Stimulated activated naive CD4-positive, alpha-beta T cell (primary cell): ENCODE results near the gene RLN3.
A peak's percentile ranks its signal among the peaks of the same experiment; 100 is the strongest.

Experiments
- DNase-seq, 6 experiments: peaks; one replicate each; lab custom pipeline; 2025; lab: John Stamatoyannopoulos, UW

The RLN3 gene

GRCh38 chr19:14027856-14028450 lies at the start of gene RLN3:
TSS of gene RLN3 (plus strand) at chr19:14028148. CDS start at chr19:14028205, 57 bp downstream.
- DNase-seq: no peak

DNA sequence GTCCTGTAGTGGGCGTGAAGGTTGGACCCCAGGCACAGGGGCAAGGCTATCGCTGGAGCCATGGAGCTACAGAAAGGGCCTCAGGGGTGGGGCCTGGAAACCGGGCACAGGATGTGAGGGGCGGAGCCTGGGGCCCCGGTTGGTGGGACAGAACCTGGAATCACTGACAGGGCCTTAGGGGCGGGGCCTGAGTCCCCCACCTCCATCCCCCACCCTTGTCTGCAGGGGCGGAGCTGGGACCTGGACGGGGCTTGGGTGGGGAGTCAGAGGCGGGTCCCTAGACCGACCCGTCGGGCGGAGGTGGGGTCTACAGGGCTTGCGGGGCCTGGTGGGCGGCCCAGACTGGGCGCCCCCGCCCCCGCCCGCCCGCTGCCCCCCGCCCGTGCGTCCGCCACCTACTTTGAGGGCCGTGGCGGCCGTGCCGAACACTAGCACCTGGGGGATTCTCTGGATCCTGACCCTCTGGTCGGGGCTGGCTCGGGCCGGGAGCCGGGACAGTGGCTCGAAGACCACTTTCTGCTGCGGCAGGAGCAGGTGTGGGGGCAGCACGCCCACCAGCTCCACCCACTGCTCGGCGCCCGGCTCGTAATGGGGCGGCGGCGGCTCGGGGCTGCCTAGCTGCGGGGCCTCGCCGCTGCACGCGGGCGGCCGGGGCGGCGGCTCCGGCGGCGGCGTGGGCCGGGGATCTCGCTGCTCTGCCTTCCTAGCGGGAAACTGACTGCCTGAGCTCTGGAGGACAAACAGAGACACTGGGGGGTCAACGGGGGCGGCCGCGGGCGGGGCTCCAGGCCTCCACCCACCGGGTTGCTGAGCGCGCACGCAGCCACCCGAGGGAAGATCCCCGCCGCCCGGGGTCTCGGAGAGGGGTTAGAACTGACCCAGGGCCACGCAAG lies 49.4 kb upstream of the RLN3 start:
- DNase-seq: peak in 2 of 6 experiments; percentile 9 to 34

DNA sequence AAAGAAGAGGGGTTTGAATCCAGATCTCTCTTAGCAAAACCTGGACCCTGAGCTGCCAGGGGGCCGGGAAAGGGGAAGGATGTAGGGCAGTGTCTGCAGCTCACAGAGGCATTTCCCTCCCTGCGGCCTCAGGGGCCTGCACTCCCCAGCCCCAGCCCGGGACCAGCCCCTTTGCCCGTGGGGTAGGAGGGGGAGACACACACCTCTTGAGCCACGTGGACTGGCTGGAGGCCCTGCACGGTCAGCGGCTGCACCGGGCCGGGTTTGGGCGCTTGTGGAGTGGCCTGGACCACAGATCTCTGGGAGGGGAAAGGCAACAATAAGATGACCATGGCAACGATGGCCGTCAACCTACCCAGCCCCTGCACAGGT lies 48.7 kb upstream of the RLN3 start:
- no peak for DNase-seq

DNA sequence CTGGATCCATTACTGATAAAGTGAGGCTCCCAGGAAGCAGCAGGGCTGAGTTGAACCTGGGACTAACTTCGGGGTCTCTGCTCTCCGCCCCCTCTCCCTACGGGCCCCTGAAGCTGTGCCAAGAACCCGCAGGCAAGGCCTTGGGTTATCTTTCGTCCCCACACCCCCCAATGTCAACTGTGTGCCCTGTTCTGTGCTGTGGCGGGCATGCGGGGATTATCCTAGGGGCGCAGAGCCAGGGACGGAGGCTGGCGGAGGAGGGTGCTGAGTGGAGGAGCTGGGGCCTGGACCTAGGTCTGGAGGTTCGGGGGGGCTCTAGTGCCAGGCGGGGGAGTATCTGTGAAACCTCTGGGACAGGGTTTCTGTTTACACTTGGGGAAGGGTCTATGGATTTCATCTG lies 48.3 kb upstream of the RLN3 start:
- DNase-seq: no peak

DNA sequence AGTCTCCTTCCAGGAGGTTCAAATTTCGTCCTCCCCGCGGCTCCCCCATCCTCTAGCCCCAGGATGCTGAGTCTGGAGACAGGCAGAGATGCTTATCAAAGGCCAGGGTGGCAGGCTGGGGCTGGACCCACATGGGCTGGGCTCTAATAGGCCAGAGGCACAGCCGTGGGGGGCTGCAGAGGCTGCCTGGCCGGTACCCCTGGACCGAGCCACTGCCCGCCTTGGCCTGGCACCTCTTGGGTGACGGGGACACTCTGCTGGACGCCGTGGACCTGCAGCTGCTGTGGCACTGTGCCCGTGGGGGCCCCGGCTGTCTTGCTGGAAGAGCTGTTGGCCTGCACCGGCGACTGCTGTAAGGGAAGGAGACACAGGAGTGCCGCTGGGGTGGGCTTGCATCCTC lies 47.6 kb upstream of the RLN3 start:
- no peak for DNase-seq

DNA sequence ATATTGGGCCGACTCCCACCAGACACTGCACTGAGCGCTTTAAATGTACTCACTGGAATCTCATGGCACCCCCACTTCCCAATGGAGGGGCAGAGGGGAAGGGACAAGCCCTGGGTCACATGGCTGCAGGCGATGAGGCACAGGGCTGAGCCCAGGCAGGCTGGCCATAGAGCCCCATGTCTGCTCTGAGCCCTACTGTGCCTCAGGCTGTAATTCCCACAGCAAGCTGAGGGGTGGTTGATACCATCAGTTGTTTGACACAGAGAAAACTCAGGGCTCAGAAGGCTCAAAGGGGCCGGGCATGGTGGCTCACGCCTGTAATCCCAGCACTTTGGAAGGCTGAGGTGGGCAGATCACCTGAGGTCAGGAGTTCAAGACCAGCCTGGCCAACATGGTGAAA lies 46.9 kb upstream of the RLN3 start:
- DNase-seq: no peak

GRCh38 chr19:13981467-13981866 lies 46.5 kb upstream of the RLN3 start:
- no peak for DNase-seq

GRCh38 chr19:13981988-13982501 lies 45.9 kb upstream of the RLN3 start:
- DNase-seq: no peak

- DNase-seq: no peak
These were observed 45.2 kb upstream of the RLN3 start for GRCh38 chr19:13982773-13983172.

GRCh38 chr19:13983213-13983889 lies 44.6 kb upstream of the RLN3 start:
- DNase-seq: peak in 5 of 6 experiments; percentile 29 to 57 (median 42)

DNA sequence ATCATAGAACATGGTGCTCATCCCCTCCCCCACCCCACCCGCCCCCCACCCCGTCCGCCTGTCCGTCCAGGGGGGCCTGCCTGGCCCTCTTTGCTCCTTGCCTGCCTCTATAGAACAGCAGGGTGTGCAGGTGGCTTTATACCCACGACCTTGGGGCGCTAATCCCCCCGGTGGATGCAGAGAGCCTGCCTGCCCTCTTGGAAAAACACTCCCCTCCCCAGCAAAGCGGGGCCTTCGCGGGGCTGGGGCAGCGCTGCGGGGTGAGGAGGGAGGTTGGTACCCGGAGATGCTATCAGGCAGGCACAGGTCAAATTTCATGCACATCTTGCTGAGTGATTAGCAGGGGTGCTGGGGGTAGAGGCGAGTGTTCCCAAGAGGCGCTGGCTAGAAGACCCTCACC lies 43.8 kb upstream of the RLN3 start:
- no peak for DNase-seq

- DNase-seq: peak in 1 of 6 experiments; percentile 36
These were observed 42.8 kb upstream of the RLN3 start for GRCh38 chr19:13984875-13985741.

- peak in 1 of 6 experiments; percentile 47 for DNase-seq
These were observed 42.1 kb upstream of the RLN3 start for GRCh38 chr19:13985771-13986347.

GRCh38 chr19:13986348-13986904 lies 41.5 kb upstream of the RLN3 start:
- DNase-seq: peak; percentile 91 to 98 (median 96)

DNA sequence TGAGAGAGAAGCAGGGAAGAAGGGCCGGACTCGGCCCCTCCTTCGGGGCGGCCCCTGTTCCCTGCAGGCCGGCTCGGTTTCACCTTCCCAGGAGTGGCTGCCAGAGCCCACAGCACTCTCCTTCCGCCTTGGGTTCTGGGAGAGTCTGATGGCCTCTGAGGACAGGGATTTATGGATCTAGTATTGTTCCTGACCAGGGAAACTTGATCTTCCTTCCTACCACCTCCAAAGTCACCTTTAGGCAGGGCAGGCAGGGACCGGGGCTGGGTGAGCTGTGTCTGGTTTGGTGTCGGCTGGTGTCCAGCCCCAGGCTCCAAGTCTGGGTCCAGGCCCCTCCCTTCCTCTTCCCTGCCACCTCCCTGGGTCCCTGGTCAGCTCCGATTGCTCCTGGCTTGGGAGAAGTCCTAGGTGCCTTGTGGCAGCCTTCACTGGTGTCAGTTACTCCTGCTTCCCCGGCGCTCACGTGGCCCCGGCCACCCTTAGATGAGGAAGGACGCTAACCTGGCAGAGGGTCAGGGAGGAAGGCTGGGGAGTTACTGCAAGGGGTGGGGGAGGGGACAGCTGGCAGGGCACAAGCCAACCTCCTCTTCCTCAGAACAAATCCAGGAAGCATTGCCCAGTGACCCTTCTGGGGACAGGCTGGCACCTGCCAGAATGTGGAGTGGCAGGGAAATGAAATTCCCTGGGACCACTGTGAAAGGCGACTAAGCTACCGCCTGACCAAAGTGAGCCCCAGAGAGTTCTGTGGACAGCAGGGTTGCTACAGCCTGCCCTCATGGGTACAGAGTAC lies 40.7 kb upstream of the RLN3 start:
- no peak for DNase-seq

GRCh38 chr19:13989487-13989886 lies 38.5 kb upstream of the RLN3 start:
- DNase-seq: no peak

GRCh38 chr19:13990085-13990484 lies 37.9 kb upstream of the RLN3 start:
- no peak for DNase-seq

DNA sequence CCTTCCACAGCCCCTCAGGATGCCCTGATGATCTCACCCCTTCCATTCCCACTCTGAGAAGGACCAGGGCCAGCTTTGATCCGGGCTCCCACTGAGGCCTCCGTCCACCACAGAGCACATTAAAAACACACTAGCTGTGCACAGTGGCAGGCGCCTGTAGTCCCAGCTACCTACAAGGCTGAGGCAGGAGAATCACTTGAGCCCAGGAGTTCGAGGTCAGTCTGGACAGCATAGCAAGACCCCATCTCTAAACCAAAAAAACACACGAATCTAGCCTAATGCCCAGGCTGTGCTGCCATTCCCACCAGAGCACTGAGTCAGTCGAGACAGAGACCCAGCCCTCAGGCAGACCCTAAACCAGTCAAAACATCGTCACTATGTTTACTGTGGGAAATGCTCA lies 35.9 kb upstream of the RLN3 start:
- DNase-seq: no peak

DNA sequence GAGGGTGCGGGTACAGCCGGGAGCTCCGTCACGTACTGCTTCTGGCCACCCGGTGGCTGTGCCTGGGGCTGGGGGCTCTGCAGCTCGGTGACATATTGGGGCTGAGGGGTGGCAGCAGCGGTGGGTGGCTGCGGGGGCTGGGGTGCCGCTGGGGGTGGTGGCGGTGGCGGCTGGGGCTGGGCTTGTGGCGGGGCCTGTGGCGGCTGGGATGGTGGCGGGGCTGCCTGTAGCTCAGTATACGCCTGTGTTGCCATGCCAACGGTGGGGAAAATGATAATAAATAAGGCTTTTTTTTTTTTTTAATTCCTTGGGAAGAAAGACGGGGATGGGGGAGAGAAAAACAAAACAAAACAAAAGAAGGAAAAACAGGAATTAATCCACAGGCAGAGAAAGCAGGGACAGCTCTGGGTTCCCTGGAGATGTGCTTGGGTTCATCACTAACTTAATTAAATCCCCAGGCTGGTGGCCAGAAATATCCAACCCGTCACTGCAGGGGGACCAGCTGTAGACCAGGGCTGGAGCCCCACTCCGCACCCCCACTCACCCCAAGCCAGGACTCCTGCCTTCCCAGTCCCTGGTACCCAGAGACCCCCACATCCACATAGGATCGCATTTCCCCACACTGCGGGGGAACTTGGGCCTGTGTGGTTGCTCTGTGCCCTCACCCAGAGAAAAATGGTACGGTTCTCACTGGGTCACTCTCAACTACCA lies 34.2 kb upstream of the RLN3 start:
- no peak for DNase-seq
